ENCODE data around the gene NISCH.

The NISCH gene

DNA sequence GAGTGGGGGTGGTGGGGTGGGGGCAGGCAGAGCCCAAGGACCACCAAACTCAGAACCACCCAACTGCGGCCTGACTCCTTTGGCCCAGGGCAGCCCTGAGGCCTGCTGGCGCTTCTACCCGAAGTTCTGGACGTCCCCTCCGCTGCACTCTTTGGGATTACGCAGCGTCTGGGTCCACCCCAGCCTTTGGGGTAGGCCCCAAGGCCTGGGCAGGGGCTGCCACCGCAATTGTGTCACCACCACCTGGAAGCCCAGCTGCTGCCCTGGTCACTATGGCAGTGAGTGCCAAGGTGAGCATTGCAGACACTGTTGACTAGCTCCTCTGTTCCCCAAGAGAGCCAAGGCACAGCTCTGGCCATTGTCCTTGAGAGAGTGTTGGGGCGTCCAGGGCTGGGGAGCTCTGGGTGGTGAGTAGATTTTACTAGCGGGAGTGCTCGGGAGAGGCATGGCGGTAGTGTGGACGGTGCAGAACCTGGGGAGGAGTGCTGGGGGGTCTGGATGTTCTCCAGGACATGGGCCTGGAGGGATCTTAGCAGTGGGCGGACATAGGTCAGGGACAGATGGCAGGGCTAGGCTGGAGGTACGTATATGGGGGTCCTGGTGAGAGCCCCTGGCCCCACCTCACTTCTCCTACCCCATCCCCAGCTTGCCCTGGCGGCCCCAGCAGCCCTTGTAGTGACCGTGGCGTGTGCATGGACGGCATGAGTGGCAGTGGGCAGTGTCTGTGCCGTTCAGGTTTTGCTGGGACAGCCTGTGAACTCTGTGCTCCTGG is 65.5 kb downstream of the NISCH start:
- H3K27ac ChIP-seq (replicated peaks): no peak overlapping the region
- no peaks in the 10 kb centered on the region for H3K27me3 ChIP-seq (ENCODE audit: insufficient read depth, poor library complexity, severe bottlenecking)
- TF ChIP-seq POLR2AphosphoS5 (IDR thresholded peaks at IDR 0.05; ENCODE audit: low read depth): no peak
- TF ChIP-seq GABPA (IDR thresholded peaks at IDR 0.05; ENCODE audit: low read depth): no peak
- TF ChIP-seq, protein P1, sequence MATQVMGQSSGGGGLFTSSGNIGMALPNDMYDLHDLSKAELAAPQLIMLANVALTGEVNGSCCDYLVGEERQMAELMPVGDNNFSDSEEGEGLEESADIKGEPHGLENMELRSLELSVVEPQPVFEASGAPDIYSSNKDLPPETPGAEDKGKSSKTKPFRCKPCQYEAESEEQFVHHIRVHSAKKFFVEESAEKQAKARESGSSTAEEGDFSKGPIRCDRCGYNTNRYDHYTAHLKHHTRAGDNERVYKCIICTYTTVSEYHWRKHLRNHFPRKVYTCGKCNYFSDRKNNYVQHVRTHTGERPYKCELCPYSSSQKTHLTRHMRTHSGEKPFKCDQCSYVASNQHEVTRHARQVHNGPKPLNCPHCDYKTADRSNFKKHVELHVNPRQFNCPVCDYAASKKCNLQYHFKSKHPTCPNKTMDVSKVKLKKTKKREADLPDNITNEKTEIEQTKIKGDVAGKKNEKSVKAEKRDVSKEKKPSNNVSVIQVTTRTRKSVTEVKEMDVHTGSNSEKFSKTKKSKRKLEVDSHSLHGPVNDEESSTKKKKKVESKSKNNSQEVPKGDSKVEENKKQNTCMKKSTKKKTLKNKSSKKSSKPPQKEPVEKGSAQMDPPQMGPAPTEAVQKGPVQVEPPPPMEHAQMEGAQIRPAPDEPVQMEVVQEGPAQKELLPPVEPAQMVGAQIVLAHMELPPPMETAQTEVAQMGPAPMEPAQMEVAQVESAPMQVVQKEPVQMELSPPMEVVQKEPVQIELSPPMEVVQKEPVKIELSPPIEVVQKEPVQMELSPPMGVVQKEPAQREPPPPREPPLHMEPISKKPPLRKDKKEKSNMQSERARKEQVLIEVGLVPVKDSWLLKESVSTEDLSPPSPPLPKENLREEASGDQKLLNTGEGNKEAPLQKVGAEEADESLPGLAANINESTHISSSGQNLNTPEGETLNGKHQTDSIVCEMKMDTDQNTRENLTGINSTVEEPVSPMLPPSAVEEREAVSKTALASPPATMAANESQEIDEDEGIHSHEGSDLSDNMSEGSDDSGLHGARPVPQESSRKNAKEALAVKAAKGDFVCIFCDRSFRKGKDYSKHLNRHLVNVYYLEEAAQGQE (IDR thresholded peaks at IDR 0.05; ENCODE audit: insufficient replicate concordance, low read depth): no peak
- no peak for TF ChIP-seq SPI1 (IDR thresholded peaks at IDR 0.05; ENCODE audit: borderline replicate concordance, low read depth)
- DNase-seq (ENCODE audit: low read depth in 1 of 2, low spot score in 1 of 2): no peak
- H3K4me3 ChIP-seq (replicated peaks; ENCODE audit: insufficient read depth, low read length): no peak overlapping the region

- TF ChIP-seq GABPA (IDR thresholded peaks at IDR 0.05; ENCODE audit: low read depth) (no peak), CTCF (IDR thresholded peaks at IDR 0.05; ENCODE audit: insufficient read depth, low read length) (no peak), SPI1 (IDR thresholded peaks at IDR 0.05; ENCODE audit: borderline replicate concordance, low read depth) (no peak), POLR2AphosphoS5 (IDR thresholded peaks at IDR 0.05; ENCODE audit: low read depth) (no peak)
- TF ChIP-seq, protein P1 (IDR thresholded peaks at IDR 0.05; ENCODE audit: insufficient replicate concordance, low read depth): no peak
- Histone ChIP-seq H3K27ac (replicated peaks) (no peak overlapping the region), H3K4me3 (replicated peaks; ENCODE audit: insufficient read depth, low read length) (no peak overlapping the region), H3K27me3 (ENCODE audit: insufficient read depth, poor library complexity, severe bottlenecking) (no peaks in the 10 kb centered on the region)
- DNase-seq (ENCODE audit: low read depth in 1 of 2, low spot score in 1 of 2): no peak
Observed at GRCh38 chr3:52521488-52521824, 66.1 kb downstream of the NISCH start.

DNA sequence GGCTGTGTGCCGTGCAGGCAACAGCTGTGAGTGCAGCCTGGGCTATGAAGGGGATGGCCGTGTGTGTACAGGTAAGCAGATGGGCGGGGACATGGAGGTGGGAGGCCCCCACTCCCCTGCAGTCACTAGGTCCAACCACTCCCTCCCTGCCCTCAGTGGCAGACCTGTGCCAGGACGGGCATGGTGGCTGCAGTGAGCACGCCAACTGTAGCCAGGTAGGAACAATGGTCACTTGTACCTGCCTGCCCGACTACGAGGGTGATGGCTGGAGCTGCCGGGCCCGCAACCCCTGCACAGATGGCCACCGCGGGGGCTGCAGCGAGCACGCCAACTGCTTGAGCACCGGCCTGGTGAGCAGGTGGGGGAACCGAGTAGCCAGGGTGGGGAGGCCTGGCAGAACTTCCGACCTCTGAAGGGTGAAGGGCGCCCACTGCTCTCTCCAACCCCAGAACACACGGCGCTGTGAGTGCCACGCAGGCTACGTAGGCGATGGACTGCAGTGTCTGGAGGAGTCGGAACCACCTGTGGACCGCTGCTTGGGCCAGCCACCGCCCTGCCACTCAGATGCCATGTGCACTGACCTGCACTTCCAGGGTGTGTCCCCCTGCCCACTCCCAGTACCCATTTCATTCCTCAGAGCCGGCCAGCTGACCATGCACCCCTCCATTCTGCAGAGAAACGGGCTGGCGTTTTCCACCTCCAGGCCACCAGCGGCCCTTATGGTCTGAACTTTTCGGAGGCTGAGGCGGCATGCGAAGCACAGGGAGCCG is 66.7 kb downstream of the NISCH start:
- Histone ChIP-seq H3K27me3 (ENCODE audit: insufficient read depth, poor library complexity, severe bottlenecking) (no peaks in the 10 kb centered on the region), H3K27ac (replicated peaks) (no peak overlapping the region), H3K4me3 (replicated peaks; ENCODE audit: insufficient read depth, low read length) (no peak overlapping the region)
- no peak for DNase-seq (ENCODE audit: low read depth in 1 of 2, low spot score in 1 of 2)
- TF ChIP-seq CTCF (IDR thresholded peaks at IDR 0.05; ENCODE audit: insufficient read depth, low read length) (no peak), GABPA (IDR thresholded peaks at IDR 0.05; ENCODE audit: low read depth) (no peak), POLR2AphosphoS5 (IDR thresholded peaks at IDR 0.05; ENCODE audit: low read depth) (no peak), SPI1 (IDR thresholded peaks at IDR 0.05; ENCODE audit: borderline replicate concordance, low read depth) (no peak)
- TF ChIP-seq, protein P1 (IDR thresholded peaks at IDR 0.05; ENCODE audit: insufficient replicate concordance, low read depth): no peak

All from HL-60 (cell line).